Breast epithelium (tissue), 4 donors: ENCODE data around the gene RAMP2. TPM values are rescaled to one million over a fixed set of nuclear protein-coding genes. Genes with fewer than 3 reads are reported as not detected.
A peak's percentile ranks its signal among the peaks of the same experiment; 100 is the strongest.

ENCODE experiments used
- DNase-seq, 2 donors: peaks; one replicate each; pipeline ENCODE4 v3.0.0-alpha.2; 2019; ENCODE audit warnings: low spot score in 2 of 2
- H3K27ac ChIP-seq, 2 donors: fragments of 200-600 bp; sonication (generic) in 1 of 2; one replicate each; pipeline ENCODE4 v1.5.1; 2016 to 2019; ENCODE audit warnings: mild to moderate bottlenecking in 1 of 2
- H3K27me3 ChIP-seq, 2 donors: fragments of 200-600 bp; sonication (generic) in 1 of 2; one replicate each; pipeline versions ENCODE4 v1.5.1 to v1.6.0; 2017 to 2019; ENCODE audit warnings: control low read depth in 1 of 2, mild to moderate bottlenecking in 1 of 2
- H3K36me3 ChIP-seq: fragments of 200-600 bp; one replicate; pipeline ENCODE4 v1.5.1; 2019
- H3K4me1 ChIP-seq, 2 donors: fragments of 200-600 bp; sonication (generic); one replicate each; pipeline ENCODE4 v1.5.1; 2016 to 2019; ENCODE audit warnings: control low read depth in 1 of 2
- H3K4me3 ChIP-seq, 3 donors: fragments of 200-600 bp; sonication (generic); 1 replicate in 2 of 3; 2 replicates in 1 of 3; pipeline ENCODE4 v1.5.1; 2016 to 2019; ENCODE audit warnings: mild to moderate bottlenecking in 3 of 3, moderate library complexity in 2 of 3
- H3K9me3 ChIP-seq, 2 donors: fragments of 200-600 bp; sonication (generic) in 1 of 2; one replicate each; pipeline ENCODE4 v1.5.1; 2016 to 2019; ENCODE audit warnings: control low read depth in 1 of 2
- CTCF ChIP-seq, 3 donors: fragments of 450-650 bp; IDR thresholded peaks; one replicate each; pipeline ENCODE4 v1.5.1; 2016 to 2017; ENCODE audit warnings: antibody characterized with exemption in 3 of 3, mild to moderate bottlenecking in 3 of 3, moderate library complexity in 3 of 3
- POLR2A ChIP-seq: fragments of 450-650 bp; IDR thresholded peaks from one replicate; pipeline ENCODE4 v1.6.1; 2016; ENCODE audit warnings: antibody characterized with exemption, mild to moderate bottlenecking, moderate library complexity
- POLR2AphosphoS5 ChIP-seq, 3 donors: sonication (generic); formaldehyde crosslinking; IDR thresholded peaks; one replicate each; pipeline ENCODE4 v1.6.1; 2017; ENCODE audit warnings: antibody characterized with exemption in 3 of 3
- intact Hi-C: fragments of 100-400 bp; cut with DNase I; formaldehyde crosslinking; loops from one replicate; pipeline ENCODE4 v1.15.1; 2023; ENCODE audit warnings: low total_unique reads
- total RNA-seq, 3 donors: library from RNA; depleted of rRNA; stranded (reverse); fragments of >200 nt; gene quantifications; one replicate each; pipeline ENCODE4 v1.1.0, GENCODE V29; 2016

Gene RAMP2
- total RNA-seq, 3 donors from 2014 or later: 17.9 to 245 (median 29.5) TPM

- H3K27ac ChIP-seq: peak overlapping the region; percentile 96 to 97
- H3K27me3 ChIP-seq: no peaks in the 10 kb centered on the region
- H3K36me3 ChIP-seq: no peaks in the 10 kb centered on the region
- peaks cover 3 to 4% of the 10 kb centered on the region in 2 donors for H3K4me1 ChIP-seq
- H3K4me3 ChIP-seq: peak overlapping the region; percentile 64 to 81 (median 79)
- intact Hi-C loops: no loop called here
- TF ChIP-seq POLR2A (no peak), POLR2AphosphoS5 (IDR thresholded peaks at IDR 0.05) (no peak)
- H3K9me3 ChIP-seq: no peaks in the 10 kb centered on the region
- no peak for DNase-seq
Measured at GRCh38 chr17:42743595-42744282, 17.3 kb upstream of the RAMP2 start.

- Histone ChIP-seq H3K4me1 (peaks cover 3 to 4% of the 10 kb centered on the region in 2 donors), H3K9me3 (no peaks in the 10 kb centered on the region), H3K27me3 (no peaks in the 10 kb centered on the region), H3K36me3 (no peaks in the 10 kb centered on the region), H3K4me3 (peak overlapping the region; percentile 64 to 81 (median 79)), H3K27ac (peak overlapping the region; percentile 96 to 97)
- peak; percentile 68 to 81 for DNase-seq
- intact Hi-C loops: no loop called here
- TF ChIP-seq CTCF (IDR thresholded peaks at IDR 0.05) (no peak), POLR2AphosphoS5 (IDR thresholded peaks at IDR 0.05) (no peak), POLR2A (no peak)
Measured at GRCh38 chr17:42744283-42744805, 16.7 kb upstream of the RAMP2 start.

- Histone ChIP-seq H3K9me3 (no peaks in the 10 kb centered on the region), H3K27me3 (no peaks in the 10 kb centered on the region), H3K36me3 (no peaks in the 10 kb centered on the region), H3K4me3 (peak within 1 kb of the TSS; percentile 64 to 81 (median 79)), H3K27ac (peak within 1 kb of the TSS; percentile 96 to 97), H3K4me1 (peaks cover 3 to 4% of the 10 kb centered on the region in 2 donors)
- DNase-seq: peak; percentile 84 to 91
- TF ChIP-seq CTCF (IDR thresholded peaks at IDR 0.05) (peak in 2 of 3 donors; percentile 32 to 42), POLR2A (peak; percentile 86), POLR2AphosphoS5 (IDR thresholded peaks at IDR 0.05) (peak; percentile 82 to 96 (median 93))
- intact Hi-C loops: no loop called here
Measured at GRCh38 chr17:42744806-42745617, 16.0 kb upstream of the RAMP2 start, which contains the start of gene EZH1. Gene EZH1 (minus strand): TSS chr17:42745040. CDS start chr17:42728941, 16,099 bp downstream.

- H3K36me3 ChIP-seq: no peaks in the 10 kb centered on the region
- H3K27me3 ChIP-seq: no peaks in the 10 kb centered on the region
- TF ChIP-seq POLR2AphosphoS5 (IDR thresholded peaks at IDR 0.05): peak in 1 of 3 donors; percentile 68
- TF ChIP-seq POLR2A: no peak
- H3K9me3 ChIP-seq: no peaks in the 10 kb centered on the region
- no peak for DNase-seq
- peak overlapping the region; percentile 69 to 90 for H3K27ac ChIP-seq
- H3K4me1 ChIP-seq: peaks cover 3 to 4% of the 10 kb centered on the region in 2 donors
- intact Hi-C loops: no loop called here
- no peak overlapping the region for H3K4me3 ChIP-seq
Measured at GRCh38 chr17:42748202-42748907, 12.7 kb upstream of the RAMP2 start.

GRCh38 chr17:42748908-42749798 lies 11.9 kb upstream of the RAMP2 start:
- intact Hi-C loops: no loop called here
- peaks cover 0 to 3% of the 10 kb centered on the region in 2 donors for H3K4me1 ChIP-seq
- TF ChIP-seq POLR2AphosphoS5 (IDR thresholded peaks at IDR 0.05) (peak in 1 of 3 donors; percentile 11), POLR2A (no peak), CTCF (IDR thresholded peaks at IDR 0.05) (no peak)
- H3K9me3 ChIP-seq: no peaks in the 10 kb centered on the region
- no peaks in the 10 kb centered on the region for H3K36me3 ChIP-seq
- DNase-seq: no peak
- peak overlapping the region; percentile 69 to 90 for H3K27ac ChIP-seq
- no peaks in the 10 kb centered on the region for H3K27me3 ChIP-seq
- H3K4me3 ChIP-seq: no peak overlapping the region
